NK-92 treated with Interleukin-12 subunit alpha and Interleukin-12 subunit beta, amount 100 ng/mL, for 24 hours (cell line): ENCODE data around the gene TMEM209.
"Not testable (repeated sequence)": the region's sequence is repeated elsewhere in the genome, so short reads cannot be mapped to it uniquely, and the experiment has no call there.

Experiments
- DNase-seq: peaks from one replicate; lab custom pipeline; 2025; lab: John Stamatoyannopoulos, UW

Gene TMEM209

GRCh38 chr7:130162196-130162595 is 43.0 kb downstream of the TMEM209 start:
- no peak for DNase-seq

- no peak for DNase-seq
Measured at GRCh38 chr7:130160455-130160854, 44.8 kb downstream of the TMEM209 start.

- no peak for DNase-seq
Measured at GRCh38 chr7:130160023-130160422, 45.2 kb downstream of the TMEM209 start.

- no peak for DNase-seq
Measured at GRCh38 chr7:130157700-130158099, 47.5 kb downstream of the TMEM209 start.

- no peak for DNase-seq
Measured at GRCh38 chr7:130156140-130156539, 49.1 kb downstream of the TMEM209 start.

GRCh38 chr7:130154501-130155317 is 50.5 kb downstream of the TMEM209 start:
- DNase-seq, result no peak

GRCh38 chr7:130154131-130154500 is 51.1 kb downstream of the TMEM209 start:
- DNase-seq, result no peak

GRCh38 chr7:130153211-130153908 is 51.8 kb downstream of the TMEM209 start:
- no peak for DNase-seq

- DNase-seq, result no peak
Measured at GRCh38 chr7:130152493-130153210, 52.6 kb downstream of the TMEM209 start.

GRCh38 chr7:130151591-130152492 is 53.4 kb downstream of the TMEM209 start:
- no peak for DNase-seq

- no peak for DNase-seq
Measured at GRCh38 chr7:130150587-130150986, 54.6 kb downstream of the TMEM209 start.

- no peak for DNase-seq
Measured at GRCh38 chr7:130149281-130150139, 55.7 kb downstream of the TMEM209 start.

GRCh38 chr7:130148561-130148960 is 56.6 kb downstream of the TMEM209 start:
- DNase-seq, result no peak

- DNase-seq, result no peak
Measured at GRCh38 chr7:130147710-130148325, 57.4 kb downstream of the TMEM209 start.

GRCh38 chr7:130146693-130147405 is 58.4 kb downstream of the TMEM209 start:
- DNase-seq, result no peak

GRCh38 chr7:130146142-130146541 is 59.1 kb downstream of the TMEM209 start:
- DNase-seq, result not testable (repeated sequence)

GRCh38 chr7:130145424-130146100 is 59.6 kb downstream of the TMEM209 start:
- no peak for DNase-seq

- DNase-seq, result no peak
Measured at GRCh38 chr7:130144312-130145171, 60.7 kb downstream of the TMEM209 start.
